ENCODE data around the gene CIAO3. TPM values are rescaled to one million over a fixed set of nuclear protein-coding genes. Genes with fewer than 3 reads are reported as not detected.

Gene CIAO3
- total RNA-seq, 1 donor from 2014 or later: 34.5 TPM

DNA sequence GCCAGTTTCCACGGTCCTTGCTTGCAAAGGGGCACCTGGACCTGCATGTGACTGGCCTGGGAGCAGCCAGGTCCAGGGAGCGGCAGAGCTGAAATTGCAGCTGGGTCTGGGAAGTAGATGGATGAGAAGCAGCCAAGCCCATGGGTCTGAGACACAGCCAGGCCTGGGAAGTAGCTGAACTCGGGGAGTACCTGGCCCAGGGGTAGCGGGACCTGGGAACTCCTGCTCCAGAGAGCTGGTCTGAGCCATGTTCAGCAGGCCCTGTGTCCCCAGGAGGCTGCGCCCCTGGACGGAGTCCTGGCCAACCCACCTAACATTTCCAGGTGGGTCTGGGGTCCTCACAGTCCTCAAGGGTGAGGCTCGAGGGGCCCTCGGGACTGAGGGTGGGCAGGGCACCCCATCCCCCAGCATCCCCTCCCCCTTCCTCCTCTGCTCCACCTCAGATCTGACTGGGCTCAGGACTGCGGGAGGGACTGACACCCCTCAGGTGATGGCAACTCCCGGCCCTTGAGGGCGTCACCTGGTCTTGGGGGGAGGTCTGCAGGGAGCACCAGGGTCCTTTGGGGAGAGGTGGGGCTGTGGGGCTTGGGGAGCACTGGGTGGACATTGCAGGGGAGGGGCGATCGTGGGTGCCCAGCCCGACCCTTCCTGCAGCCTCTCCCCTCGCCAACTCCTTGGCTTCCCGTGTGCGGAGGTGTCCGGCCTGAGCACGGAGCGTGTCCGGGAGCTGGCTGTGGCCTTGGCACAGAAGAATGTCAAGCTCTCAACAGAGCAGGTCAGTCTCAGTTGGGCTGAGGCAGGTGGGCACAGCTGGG, 22.8 kb upstream of the CIAO3 start:
- DNase-seq (ENCODE audit: low read depth): no peak
- Histone ChIP-seq H3K27me3 (ENCODE audit: control insufficient read depth, insufficient read depth, low read length) (no peaks in the 10 kb centered on the region), H3K36me3 (ENCODE audit: control insufficient read depth, insufficient read depth, low read length) (no peaks in the 10 kb centered on the region), H3K4me3 (ENCODE audit: low read depth, low read length) (no peak overlapping the region)
- TF ChIP-seq, protein P1, sequence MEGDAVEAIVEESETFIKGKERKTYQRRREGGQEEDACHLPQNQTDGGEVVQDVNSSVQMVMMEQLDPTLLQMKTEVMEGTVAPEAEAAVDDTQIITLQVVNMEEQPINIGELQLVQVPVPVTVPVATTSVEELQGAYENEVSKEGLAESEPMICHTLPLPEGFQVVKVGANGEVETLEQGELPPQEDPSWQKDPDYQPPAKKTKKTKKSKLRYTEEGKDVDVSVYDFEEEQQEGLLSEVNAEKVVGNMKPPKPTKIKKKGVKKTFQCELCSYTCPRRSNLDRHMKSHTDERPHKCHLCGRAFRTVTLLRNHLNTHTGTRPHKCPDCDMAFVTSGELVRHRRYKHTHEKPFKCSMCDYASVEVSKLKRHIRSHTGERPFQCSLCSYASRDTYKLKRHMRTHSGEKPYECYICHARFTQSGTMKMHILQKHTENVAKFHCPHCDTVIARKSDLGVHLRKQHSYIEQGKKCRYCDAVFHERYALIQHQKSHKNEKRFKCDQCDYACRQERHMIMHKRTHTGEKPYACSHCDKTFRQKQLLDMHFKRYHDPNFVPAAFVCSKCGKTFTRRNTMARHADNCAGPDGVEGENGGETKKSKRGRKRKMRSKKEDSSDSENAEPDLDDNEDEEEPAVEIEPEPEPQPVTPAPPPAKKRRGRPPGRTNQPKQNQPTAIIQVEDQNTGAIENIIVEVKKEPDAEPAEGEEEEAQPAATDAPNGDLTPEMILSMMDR (IDR thresholded peaks at IDR 0.05; ENCODE audit: insufficient read depth, low read length, poor library complexity, severe bottlenecking): no peak

DNA sequence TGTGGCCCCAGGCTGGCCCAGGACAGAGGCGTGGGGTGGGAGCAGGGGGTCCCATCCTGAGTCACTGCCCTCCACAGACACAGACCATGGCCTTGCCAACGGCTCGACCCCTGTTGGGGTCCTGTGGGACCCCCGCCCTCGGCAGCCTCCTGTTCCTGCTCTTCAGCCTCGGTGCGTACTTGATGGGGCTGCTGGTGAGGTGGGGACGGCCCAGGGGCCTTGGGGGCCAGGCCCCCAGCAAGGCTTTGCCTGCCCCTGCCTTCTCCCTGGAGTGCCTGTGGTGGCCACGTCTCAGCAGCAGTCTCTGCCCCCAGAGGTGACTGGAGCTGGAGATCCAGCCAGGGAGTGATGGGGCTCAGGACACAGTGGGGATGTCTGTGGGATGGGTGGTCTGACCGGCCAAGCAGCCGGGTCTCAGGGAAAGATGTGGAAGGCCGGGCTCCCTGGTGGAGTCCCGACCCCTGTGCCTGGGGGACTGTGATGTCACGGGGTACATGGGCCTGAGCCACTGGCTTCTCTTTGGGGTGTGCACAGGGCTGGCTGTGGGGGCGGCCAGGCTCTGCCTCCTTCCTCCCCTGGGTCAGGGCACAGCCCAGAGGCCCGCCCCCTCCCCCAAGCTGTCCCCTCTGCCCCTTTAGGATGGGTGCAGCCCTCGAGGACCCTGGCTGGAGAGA, 21.9 kb upstream of the CIAO3 start:
- TF ChIP-seq, protein P1 (IDR thresholded peaks at IDR 0.05; ENCODE audit: insufficient read depth, low read length, poor library complexity, severe bottlenecking): no peak
- Histone ChIP-seq H3K4me3 (ENCODE audit: low read depth, low read length) (no peak overlapping the region), H3K36me3 (ENCODE audit: control insufficient read depth, insufficient read depth, low read length) (no peaks in the 10 kb centered on the region), H3K27me3 (ENCODE audit: control insufficient read depth, insufficient read depth, low read length) (no peaks in the 10 kb centered on the region)
- DNase-seq (ENCODE audit: low read depth): no peak

DNA sequence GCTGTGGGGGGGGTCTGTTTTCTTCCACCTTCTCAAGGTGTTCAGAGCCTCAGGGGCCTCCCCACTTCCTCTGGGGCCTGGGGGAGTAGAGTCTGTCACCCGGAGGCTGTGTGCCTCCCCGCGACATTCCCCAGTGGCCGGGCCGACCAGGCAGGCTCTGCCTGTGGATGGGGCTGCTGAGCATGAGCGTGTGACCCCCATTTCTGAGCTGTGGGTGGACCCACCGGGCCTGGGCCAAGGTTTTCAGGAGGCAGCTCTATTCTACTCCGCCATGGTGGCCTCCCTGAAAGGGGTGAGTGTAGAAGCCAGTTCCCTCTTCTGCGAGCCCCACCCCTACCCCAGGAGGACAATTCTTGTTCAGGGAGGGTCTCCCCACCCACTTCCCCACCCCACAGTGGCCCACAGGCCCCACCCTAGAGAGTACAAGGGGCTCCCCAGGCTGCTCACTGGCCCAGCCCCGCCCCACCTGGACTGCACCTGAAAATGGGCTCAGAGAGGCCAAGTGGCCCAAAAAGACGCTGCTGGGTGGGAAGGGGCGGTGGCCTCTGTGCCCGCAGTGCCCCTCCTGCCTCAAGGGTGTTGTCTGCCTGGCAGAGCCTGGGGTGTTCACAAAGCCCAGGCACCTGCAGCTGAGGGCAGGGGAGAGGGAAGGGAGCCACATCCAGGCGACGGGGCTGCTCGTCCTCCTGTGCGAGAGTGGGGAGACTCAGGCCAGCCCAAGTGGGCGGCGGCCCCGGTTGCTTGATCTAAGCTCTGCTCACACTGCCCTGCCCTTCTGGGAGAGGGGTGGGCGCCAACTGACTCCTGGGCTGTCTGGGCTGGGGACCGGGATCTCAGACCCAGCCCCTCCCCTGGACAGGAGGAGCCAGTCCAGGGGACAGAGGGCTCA, 21.1 kb upstream of the CIAO3 start:
- no peak for DNase-seq (ENCODE audit: low read depth)
- Histone ChIP-seq H3K4me3 (ENCODE audit: low read depth, low read length) (no peak overlapping the region), H3K36me3 (ENCODE audit: control insufficient read depth, insufficient read depth, low read length) (no peaks in the 10 kb centered on the region), H3K27me3 (ENCODE audit: control insufficient read depth, insufficient read depth, low read length) (no peaks in the 10 kb centered on the region)
- TF ChIP-seq, protein P1 (IDR thresholded peaks at IDR 0.05; ENCODE audit: insufficient read depth, low read length, poor library complexity, severe bottlenecking): no peak

DNA sequence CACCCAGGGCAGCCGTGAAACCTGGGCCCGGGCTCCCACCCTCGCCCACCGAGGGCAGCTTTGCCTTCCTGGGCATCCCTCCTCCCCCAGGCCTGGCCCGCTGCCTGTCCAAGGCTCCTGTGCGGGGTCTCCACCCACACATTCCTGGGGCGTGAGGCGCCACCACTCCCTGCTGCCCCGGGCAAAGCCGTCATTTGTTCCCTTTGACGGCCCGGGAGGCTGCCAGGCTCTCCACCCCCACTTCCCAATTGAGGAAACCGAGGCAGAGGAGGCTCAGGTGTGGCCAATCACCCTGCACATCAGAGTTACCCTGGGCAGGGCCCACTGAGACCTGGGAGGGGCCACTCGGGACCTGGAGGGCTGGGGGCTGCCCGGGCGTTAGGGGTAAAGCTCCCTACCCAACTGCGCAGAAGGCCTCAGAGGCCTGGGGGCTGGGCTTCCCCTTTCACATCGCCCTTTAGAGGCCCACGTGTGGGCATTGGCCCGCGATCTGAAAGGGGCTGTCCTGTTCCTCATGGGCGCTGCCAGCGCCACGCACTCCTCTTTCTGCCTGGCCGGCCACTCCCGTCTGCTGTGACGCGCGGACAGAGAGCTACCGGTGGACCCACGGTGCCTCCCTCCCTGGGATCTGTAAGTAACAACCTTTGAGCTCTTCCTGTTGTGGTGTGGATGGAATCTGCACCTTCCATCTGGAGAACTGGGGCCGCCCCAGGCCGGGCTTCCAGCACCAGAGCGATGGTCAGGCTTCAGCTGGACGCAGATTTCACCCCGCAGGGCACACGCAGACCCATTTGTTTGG, 19.9 kb upstream of the CIAO3 start, which contains the start of gene MSLN:
Gene MSLN (plus strand): TSS at position 190 of the 799 bp plus-strand sequence. CDS start 1,947 bp downstream, outside the sequence.
- no peak for DNase-seq (ENCODE audit: low read depth)
- Histone ChIP-seq H3K4me3 (ENCODE audit: low read depth, low read length) (no peak within 1 kb of the TSS), H3K27me3 (ENCODE audit: control insufficient read depth, insufficient read depth, low read length) (no peaks in the 10 kb centered on the region)

More for the DNA sequence above, 19.9 kb upstream of the CIAO3 start, which contains the start of gene MSLN:
- no peaks in the 10 kb centered on the region for H3K36me3 ChIP-seq (ENCODE audit: control insufficient read depth, insufficient read depth, low read length)
- TF ChIP-seq, protein P1 (IDR thresholded peaks at IDR 0.05; ENCODE audit: insufficient read depth, low read length, poor library complexity, severe bottlenecking): no peak
